PFSK-1 (cell line): ENCODE results near the gene AMDHD1.

ENCODE experiments used
- FOXP2 ChIP-seq: optimal IDR thresholded peaks from 2 replicates; pipeline ENCODE3; 2011; ENCODE audit warnings: borderline replicate concordance, control low read depth, inconsistent platforms; ENCODE audit not compliant: insufficient read depth; ENCODE audit errors: extremely low read length, extremely low read depth
- POLR2AphosphoS5 ChIP-seq: IDR thresholded peaks from 2 replicates; pipeline ENCODE4 v1.6.1; 2012; ENCODE audit warnings: low read depth, mild to moderate bottlenecking, control low read depth, low read length, moderate library complexity
- SIN3A ChIP-seq: IDR thresholded peaks from 2 replicates; pipeline ENCODE4 v1.6.1; 2012; ENCODE audit warnings: mild to moderate bottlenecking, low read length, moderate library complexity, borderline replicate concordance; ENCODE audit not compliant: insufficient read depth
- TAF1 ChIP-seq: IDR thresholded peaks from 2 replicates; pipeline ENCODE4 v1.6.1; 2012; ENCODE audit warnings: low read length, control low read depth, borderline replicate concordance; ENCODE audit not compliant: insufficient read depth
- TF ChIP-seq, protein P1 (sequence below), 2 experiments: IDR thresholded peaks; 2 replicates each; pipeline versions ENCODE4 v1.6.1 to v1.8.0; 2011 to 2012; ENCODE audit warnings: low read depth in 2 of 2, low read length in 2 of 2, control low read depth in 1 of 2, inconsistent platforms in 1 of 2, mild to moderate bottlenecking in 1 of 2, moderate library complexity in 1 of 2; ENCODE audit not compliant: insufficient read depth in 1 of 2

- TF ChIP-seq POLR2AphosphoS5 (no peak), SIN3A (no peak), TAF1 (no peak), FOXP2 (no peak)
- TF ChIP-seq, protein P1, sequence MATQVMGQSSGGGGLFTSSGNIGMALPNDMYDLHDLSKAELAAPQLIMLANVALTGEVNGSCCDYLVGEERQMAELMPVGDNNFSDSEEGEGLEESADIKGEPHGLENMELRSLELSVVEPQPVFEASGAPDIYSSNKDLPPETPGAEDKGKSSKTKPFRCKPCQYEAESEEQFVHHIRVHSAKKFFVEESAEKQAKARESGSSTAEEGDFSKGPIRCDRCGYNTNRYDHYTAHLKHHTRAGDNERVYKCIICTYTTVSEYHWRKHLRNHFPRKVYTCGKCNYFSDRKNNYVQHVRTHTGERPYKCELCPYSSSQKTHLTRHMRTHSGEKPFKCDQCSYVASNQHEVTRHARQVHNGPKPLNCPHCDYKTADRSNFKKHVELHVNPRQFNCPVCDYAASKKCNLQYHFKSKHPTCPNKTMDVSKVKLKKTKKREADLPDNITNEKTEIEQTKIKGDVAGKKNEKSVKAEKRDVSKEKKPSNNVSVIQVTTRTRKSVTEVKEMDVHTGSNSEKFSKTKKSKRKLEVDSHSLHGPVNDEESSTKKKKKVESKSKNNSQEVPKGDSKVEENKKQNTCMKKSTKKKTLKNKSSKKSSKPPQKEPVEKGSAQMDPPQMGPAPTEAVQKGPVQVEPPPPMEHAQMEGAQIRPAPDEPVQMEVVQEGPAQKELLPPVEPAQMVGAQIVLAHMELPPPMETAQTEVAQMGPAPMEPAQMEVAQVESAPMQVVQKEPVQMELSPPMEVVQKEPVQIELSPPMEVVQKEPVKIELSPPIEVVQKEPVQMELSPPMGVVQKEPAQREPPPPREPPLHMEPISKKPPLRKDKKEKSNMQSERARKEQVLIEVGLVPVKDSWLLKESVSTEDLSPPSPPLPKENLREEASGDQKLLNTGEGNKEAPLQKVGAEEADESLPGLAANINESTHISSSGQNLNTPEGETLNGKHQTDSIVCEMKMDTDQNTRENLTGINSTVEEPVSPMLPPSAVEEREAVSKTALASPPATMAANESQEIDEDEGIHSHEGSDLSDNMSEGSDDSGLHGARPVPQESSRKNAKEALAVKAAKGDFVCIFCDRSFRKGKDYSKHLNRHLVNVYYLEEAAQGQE (IDR thresholded peaks at IDR 0.05; ENCODE audit: insufficient read depth in 1 of 2, low read depth in 2 of 2, low read length in 2 of 2), result no peak
These were observed 23.2 kb downstream of the AMDHD1 start for GRCh38 chr12:95966287-95966870.
